Stomach smooth muscle (tissue), 2 donors: ENCODE results near the gene PIP4K2C.

Experiments
- H3K27ac ChIP-seq: one replicate; pipeline ENCODE4 v1.7.0; 2013; ENCODE audit warnings: mild to moderate bottlenecking, low read length, inconsistent platforms
- H3K27me3 ChIP-seq, 2 donors: one replicate each; pipeline ENCODE4 v1.7.0; 2013; ENCODE audit warnings: low read length in 2 of 2; ENCODE audit not compliant: insufficient read depth in 2 of 2, control insufficient read depth in 1 of 2
- H3K36me3 ChIP-seq, 2 donors: one replicate each; pipeline ENCODE4 v1.7.0; 2013; ENCODE audit warnings: low read length in 2 of 2; ENCODE audit not compliant: control insufficient read depth in 2 of 2, insufficient read depth in 2 of 2
- H3K4me1 ChIP-seq: one replicate; pipeline ENCODE4 v1.7.0; 2013; ENCODE audit warnings: low read length; ENCODE audit not compliant: control insufficient read depth, insufficient read depth
- H3K4me3 ChIP-seq, 2 donors: one replicate each; pipeline ENCODE4 v1.7.0; 2013; ENCODE audit warnings: low read length in 2 of 2
- H3K9ac ChIP-seq, 2 donors: one replicate each; pipeline ENCODE4 v1.7.0; 2013; ENCODE audit warnings: low read length in 2 of 2, mild to moderate bottlenecking in 1 of 2
- H3K9me3 ChIP-seq, 2 donors: one replicate each; pipeline ENCODE4 v1.7.0; 2013; ENCODE audit warnings: low read length in 2 of 2; ENCODE audit not compliant: control insufficient read depth in 2 of 2
- donor health status: healthy.
- donor health status: Pancreatic carcinoma.

The PIP4K2C gene

DNA sequence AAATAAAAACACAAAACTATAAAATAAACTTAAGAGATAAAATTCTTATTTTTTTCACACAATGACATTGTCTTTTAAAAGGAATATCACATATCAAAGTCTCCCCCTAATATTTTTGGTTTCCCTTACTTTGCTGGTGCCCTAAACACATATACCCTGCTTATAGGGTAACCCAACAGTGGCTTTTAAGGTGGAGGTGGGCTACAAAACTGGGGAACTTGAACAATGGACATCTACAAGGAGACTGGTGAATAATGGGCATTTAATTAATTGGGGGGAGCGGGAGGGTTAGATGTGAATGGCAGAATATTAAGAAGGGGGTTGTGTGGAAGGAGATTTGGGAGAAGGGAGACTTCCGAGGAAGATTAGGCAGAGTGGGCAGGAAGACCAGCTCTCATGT lies 32.4 kb downstream of the PIP4K2C start:
- H3K9ac ChIP-seq = no peak overlapping the region
- peaks cover 13% of the 10 kb centered on the region for H3K4me1 ChIP-seq
- H3K9me3 ChIP-seq = no peaks in the 10 kb centered on the region
- no peak overlapping the region for H3K27ac ChIP-seq
- peaks cover 18 to 22% of the 10 kb centered on the region in 2 donors for H3K27me3 ChIP-seq
- no peak overlapping the region for H3K4me3 ChIP-seq
- peaks cover 6 to 8% of the 10 kb centered on the region in 2 donors for H3K36me3 ChIP-seq

DNA sequence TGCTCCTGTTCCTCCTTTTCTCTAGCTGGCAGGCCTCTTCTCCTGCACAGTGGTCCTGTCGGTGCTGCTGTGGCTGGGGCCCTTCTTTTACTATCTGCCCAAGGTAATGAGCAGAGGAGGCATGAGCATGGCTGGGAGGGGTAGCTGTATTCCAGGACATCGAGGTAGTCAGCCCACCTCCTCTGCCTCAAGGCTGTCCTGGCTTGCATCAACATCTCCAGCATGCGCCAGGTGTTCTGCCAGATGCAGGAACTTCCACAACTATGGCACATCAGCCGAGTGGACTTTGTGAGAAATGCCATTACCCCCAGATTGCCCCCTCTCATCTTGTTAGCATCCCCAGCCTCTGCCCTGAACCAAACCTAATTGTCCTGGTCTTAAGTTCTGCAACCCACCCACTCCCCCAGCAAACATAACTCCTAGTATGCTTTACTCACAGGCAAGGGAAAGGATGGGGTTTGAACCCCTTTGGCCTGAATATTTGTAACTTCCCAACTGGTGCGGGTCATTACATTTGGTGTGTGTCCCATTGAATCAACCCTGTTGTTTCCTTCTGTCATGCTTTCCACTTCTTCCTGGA lies 32.9 kb downstream of the PIP4K2C start:
- no peak overlapping the region for H3K9ac ChIP-seq
- peaks cover 22% of the 10 kb centered on the region in 2 donors for H3K27me3 ChIP-seq
- peaks cover 6 to 8% of the 10 kb centered on the region in 2 donors for H3K36me3 ChIP-seq
- peaks cover 13% of the 10 kb centered on the region for H3K4me1 ChIP-seq
- H3K9me3 ChIP-seq = no peaks in the 10 kb centered on the region
- H3K27ac ChIP-seq = no peak overlapping the region
- H3K4me3 ChIP-seq = no peak overlapping the region

DNA sequence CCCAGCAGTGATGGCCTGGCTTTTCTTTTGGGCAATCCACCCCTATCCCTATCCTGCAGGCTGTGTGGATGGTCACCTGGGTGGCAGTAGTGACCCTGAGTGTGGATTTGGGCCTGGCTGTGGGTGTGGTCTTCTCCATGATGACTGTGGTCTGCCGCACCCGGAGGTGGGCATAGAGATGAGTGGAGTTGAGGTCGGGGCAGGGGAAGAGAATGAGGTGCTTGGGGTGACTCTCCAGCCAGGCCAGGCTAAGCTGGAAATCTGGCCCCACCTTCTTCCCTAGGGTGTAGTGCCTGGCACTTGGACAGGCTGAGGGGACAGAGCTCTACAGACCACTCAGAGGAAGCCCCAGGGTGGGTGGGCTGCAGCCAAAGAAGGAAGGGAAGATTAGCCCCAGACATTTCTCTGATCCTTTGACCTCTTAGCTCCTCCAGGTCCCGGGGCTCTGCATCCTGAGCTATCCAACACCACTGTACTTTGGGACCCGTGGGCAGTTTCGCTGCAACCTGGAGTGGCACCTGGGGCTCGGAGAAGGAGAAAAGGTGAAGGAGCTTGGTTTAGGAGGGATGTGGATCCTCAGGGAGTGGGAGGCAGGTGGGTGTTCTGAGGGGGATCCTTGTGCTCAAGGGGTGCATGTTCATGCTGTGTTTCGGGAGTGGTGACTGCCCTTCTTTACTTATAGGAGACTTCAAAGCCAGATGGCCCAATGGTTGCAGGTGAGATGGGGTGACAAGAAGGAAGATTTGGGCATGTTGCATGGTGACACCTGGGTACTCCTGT lies 33.6 kb downstream of the PIP4K2C start:
- Histone ChIP-seq H3K9me3 (no peaks in the 10 kb centered on the region), H3K4me3 (no peak overlapping the region), H3K4me1 (peaks cover 13% of the 10 kb centered on the region), H3K9ac (no peak overlapping the region), H3K27ac (no peak overlapping the region), H3K36me3 (peaks cover 6 to 8% of the 10 kb centered on the region in 2 donors), H3K27me3 (peaks cover 22 to 25% of the 10 kb centered on the region in 2 donors)

DNA sequence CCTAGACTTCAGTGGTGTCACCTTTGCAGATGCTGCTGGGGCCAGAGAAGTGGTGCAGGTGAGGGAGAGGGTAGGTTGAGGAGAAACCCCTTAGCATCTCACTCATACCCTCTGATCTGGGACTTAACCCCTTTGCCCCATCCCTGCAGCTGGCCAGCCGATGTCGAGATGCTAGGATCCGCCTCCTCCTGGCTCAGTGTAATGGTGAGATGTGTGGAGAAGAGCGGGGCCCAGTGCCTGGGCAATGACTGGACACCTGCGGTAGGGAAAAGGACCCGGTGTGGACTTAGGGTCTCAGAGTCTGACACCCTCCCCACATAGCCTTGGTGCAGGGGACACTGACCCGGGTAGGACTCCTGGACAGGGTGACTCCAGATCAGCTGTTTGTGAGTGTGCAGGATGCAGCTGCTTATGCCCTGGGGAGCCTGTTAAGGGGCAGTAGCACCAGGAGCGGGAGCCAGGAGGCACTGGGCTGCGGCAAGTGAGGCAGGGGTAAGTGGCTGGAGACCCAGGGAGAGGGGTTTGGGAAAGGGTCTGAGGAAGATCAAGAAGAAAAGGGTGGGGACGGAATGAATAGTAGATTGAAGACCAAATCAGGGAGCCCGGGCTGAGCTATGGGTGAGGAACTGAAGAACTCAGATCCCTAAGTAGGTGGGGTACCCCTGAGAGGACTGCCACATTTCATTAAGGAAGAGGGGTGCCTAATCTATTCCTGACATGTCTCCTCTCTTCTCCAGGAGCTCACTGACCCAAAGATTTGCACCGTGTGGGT lies 34.5 kb downstream of the PIP4K2C start:
- Histone ChIP-seq H3K4me3 (no peak overlapping the region), H3K4me1 (peaks cover 15% of the 10 kb centered on the region), H3K9ac (no peak overlapping the region), H3K27me3 (peaks cover 22 to 26% of the 10 kb centered on the region in 2 donors), H3K27ac (no peak overlapping the region), H3K9me3 (no peaks in the 10 kb centered on the region), H3K36me3 (peaks cover 6 to 8% of the 10 kb centered on the region in 2 donors)

DNA sequence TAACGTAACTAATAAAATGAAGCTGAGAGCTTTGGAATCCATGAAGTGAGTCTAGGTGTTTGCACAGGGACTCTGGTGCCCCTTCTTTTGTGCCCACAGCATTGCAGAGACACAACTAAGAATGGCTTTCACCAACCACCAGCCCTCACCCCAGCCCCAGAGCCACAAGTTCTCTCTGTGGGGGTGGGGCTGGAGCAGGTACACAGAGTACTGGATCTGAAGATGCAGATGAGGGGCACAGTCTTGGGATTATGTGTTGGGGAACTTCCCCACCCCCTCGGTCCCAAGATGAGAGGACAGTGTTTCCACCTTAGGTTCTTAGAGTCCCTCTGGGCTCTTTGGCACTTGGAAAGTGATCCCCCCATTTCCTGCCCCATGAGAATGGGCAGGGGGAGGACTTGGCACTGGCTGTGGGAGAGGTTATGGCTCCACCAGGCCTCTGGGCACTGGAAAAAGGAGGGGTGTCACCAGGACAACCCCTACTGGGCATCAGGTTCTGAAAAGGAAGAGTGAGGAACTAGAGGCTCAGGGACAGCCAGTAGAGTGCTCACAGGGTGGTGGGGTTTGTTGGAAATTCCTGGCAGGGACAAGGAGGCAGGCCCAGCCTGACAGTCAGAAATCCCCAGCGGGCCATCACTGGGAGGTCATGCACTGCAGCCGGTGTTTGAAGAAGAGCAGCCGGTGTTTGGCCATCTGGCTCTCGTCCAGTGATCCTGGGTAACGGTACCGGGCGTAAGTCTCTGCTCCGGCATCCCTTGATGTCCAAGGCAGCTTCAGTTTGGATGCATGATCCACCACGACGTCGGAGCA lies 35.3 kb downstream of the PIP4K2C start:
- Histone ChIP-seq H3K9me3 (no peaks in the 10 kb centered on the region), H3K27me3 (peaks cover 30 to 31% of the 10 kb centered on the region in 2 donors), H3K4me1 (peaks cover 11% of the 10 kb centered on the region), H3K4me3 (no peak overlapping the region), H3K36me3 (peaks cover 6 to 8% of the 10 kb centered on the region in 2 donors), H3K27ac (no peak overlapping the region), H3K9ac (no peak overlapping the region)

DNA sequence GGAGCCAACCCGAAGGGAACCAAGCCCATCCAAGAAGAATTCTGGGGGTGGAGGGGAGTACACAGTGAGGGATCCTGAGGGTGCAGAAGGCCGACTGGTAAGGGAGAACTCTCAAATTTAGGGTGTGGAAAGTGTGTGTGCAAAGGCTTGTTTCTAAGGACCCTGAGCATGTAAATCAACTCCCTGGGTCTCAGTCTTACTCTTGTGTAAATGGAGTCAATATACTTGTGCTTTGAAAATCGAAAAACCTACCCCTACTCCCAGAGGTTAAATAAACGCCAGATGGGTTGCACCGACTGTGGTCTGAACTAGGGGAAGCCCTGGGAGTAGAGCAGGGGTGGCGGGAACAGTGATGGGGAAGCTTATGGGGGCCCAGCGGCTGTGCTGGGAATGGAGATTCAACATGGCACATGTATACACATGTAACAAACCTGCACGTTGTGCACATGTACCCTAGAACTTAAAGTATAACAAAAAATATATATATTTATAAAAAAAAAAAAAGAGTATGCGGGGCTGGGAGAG lies 36.0 kb downstream of the PIP4K2C start:
- Histone ChIP-seq H3K9ac (no peak overlapping the region), H3K4me3 (no peak overlapping the region), H3K4me1 (peaks cover 11% of the 10 kb centered on the region), H3K27ac (no peak overlapping the region), H3K36me3 (peaks cover 6 to 8% of the 10 kb centered on the region in 2 donors), H3K27me3 (peaks cover 35 to 38% of the 10 kb centered on the region in 2 donors), H3K9me3 (no peaks in the 10 kb centered on the region)

DNA sequence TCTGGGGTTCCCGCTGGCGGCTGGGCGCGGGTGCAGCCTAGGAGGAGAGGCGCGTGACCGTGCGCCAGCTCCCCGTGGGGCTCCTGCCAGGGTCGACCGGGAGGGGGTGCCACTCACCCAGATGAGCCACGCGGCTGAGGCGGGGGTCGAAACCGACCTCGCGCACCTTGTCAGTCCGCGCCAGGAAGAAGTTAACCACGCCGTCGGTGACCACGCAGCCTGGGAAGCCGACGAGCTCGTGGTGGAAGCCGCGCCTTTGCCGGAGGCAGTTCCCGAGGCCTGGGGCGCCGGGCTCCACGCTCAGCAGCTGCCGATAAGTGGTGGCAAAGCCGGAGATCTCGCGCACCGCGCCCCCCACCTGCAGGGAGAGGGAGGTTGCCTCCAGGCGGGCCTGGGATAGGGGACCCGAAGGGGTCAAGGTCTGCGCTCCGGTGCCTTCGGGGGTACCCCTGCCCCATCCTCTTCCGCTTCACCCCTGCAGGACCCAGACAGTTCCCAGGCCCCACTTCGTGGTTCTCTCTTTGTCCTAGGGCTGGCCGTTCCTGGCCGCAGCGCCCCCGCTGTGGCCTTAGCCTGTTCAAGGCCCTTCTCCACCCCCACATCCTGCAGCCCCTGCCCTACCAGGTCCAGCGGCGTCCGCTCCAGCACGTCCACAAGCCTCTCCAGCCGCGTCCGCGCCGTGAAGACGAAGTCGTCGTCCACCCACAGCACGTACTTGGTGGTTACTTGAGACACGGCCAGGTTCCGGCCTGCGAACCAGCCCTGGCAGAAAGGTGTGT lies 36.7 kb downstream of the PIP4K2C start:
- Histone ChIP-seq H3K4me1 (peaks cover 16% of the 10 kb centered on the region), H3K27ac (no peak overlapping the region), H3K36me3 (peaks cover 6 to 8% of the 10 kb centered on the region in 2 donors), H3K4me3 (no peak overlapping the region), H3K27me3 (peaks cover 35 to 42% of the 10 kb centered on the region in 2 donors), H3K9ac (no peak overlapping the region), H3K9me3 (no peaks in the 10 kb centered on the region)

DNA sequence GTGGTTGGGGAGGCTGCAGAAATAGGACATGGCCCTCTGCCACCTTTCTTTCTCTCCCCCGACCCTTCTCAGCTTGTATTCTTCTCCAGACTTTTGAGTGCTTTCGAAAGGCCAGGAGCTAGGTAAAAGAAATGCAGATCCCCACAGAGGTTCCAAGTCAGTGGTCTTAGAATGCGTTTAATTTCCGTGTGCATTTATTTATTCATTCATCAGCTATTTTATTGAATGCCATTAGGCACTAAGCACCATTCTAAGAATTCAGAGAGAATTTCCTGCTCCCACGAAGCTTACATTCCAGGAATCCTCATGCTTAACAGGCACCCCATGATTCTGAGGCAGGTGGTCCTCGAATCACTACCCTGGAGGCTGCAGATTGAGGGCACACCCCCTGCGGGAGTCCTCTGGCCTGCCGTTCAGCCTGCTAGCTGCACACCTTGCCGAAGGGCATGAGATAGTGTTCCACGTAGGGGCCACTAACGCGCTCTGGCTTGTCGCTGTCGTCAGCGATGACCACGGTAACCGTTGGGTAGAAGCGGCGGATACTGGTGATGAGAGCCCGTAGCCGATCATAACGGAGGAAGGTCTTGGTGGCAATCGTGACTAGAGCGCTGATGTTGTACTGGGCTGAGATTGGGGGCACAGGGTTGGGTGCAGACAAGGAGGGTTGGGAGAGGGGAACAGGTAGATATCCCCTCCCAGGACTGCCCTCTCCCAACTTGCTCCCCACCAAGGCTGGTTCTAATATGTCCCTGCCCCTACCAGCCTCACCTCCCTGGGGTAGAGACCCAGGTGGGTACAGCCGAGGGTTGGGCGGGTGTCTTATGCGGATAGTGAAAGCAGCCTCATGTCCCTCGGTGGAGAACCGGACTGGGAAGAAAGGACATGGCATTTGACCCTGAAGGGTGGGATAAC lies 37.5 kb downstream of the PIP4K2C start:
- Histone ChIP-seq H3K9ac (no peak overlapping the region), H3K27ac (no peak overlapping the region), H3K27me3 (peaks cover 35 to 46% of the 10 kb centered on the region in 2 donors), H3K9me3 (no peaks in the 10 kb centered on the region), H3K4me1 (peaks cover 24% of the 10 kb centered on the region), H3K4me3 (no peak overlapping the region), H3K36me3 (peaks cover 6 to 8% of the 10 kb centered on the region in 2 donors)

DNA sequence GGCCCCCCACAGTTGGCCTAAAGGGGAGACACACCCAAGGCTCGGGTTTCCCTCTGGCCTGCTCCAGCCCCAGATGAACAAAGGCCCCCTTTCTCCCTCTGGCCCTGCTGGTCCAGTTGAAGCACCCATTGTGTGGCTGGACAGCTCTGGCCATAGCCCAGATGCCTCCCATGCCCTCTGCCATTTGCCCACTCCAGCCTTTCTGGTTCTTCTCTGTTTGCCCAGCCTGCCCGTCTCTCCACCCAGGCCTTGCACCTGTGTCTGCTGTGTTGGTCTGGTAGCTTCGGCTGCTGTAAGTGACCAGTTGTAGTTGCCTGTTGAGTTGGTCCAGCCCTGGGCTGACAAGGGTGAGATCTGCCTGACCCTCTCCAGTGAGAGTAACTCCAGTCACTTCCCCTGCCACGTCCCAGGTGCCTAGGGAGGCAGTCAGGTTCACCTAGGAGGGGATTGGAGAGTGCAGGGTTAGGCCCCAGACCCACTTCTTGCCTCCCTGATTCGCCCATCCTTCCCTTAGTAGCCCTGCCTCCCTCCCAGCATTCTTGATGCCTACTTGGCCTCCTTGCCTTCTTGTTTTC lies 39.0 kb downstream of the PIP4K2C start:
- no peak overlapping the region for H3K9ac ChIP-seq
- no peak overlapping the region for H3K4me3 ChIP-seq
- no peak overlapping the region for H3K27ac ChIP-seq
- H3K36me3 ChIP-seq = peaks cover 4 to 7% of the 10 kb centered on the region in 2 donors
- H3K4me1 ChIP-seq = peaks cover 24% of the 10 kb centered on the region
- H3K27me3 ChIP-seq = peaks cover 30 to 48% of the 10 kb centered on the region in 2 donors
- no peaks in the 10 kb centered on the region for H3K9me3 ChIP-seq
